ENCODE measurements around the gene PBX3. TPM values are rescaled to one million over a fixed set of nuclear protein-coding genes. Genes with fewer than 3 reads are reported as not detected.
A peak's percentile ranks its signal among the peaks of the same experiment; 100 is the strongest.

PBX3 gene
- total and polyA plus RNA-seq, 7 donors: 4.2 to 12.7 (median 6.6) TPM

DNA sequence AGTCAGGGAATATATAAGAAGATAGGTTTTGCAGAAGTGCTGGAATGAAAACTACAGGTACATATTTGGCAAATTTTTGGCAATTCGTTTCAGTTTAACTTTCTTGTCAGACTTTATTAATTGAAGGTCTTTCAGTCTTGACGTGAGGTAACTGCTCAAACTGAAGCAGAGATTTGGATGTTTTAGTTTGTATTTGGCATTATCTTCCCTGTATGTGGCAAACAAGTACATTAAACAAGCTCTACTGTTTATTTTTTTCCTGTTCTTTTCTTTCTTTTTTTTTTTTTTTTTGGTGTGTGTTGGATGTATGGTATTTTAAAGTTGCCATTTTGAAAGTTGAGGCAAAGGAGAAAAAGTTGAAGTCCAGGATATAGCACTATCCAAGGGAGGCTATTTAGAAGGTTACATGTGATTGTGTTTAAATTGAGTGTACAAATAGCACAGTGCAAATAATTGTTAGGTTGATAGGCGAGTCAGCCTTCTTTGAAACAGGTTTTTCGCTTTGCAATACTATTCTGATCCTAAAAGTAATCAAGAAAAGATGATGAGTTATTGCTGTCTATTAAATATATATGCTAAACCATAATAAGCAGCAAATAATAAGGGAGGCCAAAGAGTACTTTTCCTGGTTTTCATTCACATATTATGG, 2.2 kb downstream of the PBX3 start:
- Histone ChIP-seq H3K36me3 (ENCODE audit: insufficient read depth in 1 of 2, low read depth in 1 of 2) (no peaks in the 10 kb centered on the region), H3K9me3 (no peaks in the 10 kb centered on the region), H3K27ac (no peak overlapping the region), H3K27me3 (ENCODE audit: insufficient read depth in 3 of 3, low read length in 2 of 3) (peaks cover 0 to 19% (median 5%) of the 10 kb centered on the region in 3 donors), H3K4me1 (peaks cover 14% of the 10 kb centered on the region), H3K4me3 (peak overlapping the region; percentile 87)
- TF ChIP-seq, protein P1, sequence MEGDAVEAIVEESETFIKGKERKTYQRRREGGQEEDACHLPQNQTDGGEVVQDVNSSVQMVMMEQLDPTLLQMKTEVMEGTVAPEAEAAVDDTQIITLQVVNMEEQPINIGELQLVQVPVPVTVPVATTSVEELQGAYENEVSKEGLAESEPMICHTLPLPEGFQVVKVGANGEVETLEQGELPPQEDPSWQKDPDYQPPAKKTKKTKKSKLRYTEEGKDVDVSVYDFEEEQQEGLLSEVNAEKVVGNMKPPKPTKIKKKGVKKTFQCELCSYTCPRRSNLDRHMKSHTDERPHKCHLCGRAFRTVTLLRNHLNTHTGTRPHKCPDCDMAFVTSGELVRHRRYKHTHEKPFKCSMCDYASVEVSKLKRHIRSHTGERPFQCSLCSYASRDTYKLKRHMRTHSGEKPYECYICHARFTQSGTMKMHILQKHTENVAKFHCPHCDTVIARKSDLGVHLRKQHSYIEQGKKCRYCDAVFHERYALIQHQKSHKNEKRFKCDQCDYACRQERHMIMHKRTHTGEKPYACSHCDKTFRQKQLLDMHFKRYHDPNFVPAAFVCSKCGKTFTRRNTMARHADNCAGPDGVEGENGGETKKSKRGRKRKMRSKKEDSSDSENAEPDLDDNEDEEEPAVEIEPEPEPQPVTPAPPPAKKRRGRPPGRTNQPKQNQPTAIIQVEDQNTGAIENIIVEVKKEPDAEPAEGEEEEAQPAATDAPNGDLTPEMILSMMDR (IDR thresholded peaks at IDR 0.05): no peak
- ATAC-seq: no peak
- intact Hi-C loops (cut with DNase I): loop anchor here (5.0 to 10.0 kb wide), 3 partner anchors 143 to 192 kb away; no protein-coding TSS in a partner anchor
- 93 to 94% (median 94%) methylated on average over 4 of the region's 4 CpGs for WGBS, 3 donors
- DNase-seq: no peak

GRCh38 chr9:125749951-125750626, 2.9 kb downstream of the PBX3 start:
- ATAC-seq (no peak), DNase-seq (no peak)
- peaks cover 14% of the 10 kb centered on the region for H3K4me1 ChIP-seq
- intact Hi-C loops (cut with DNase I): loop anchor here (5.0 to 10.0 kb wide), 3 partner anchors 142 to 193 kb away; no protein-coding TSS in a partner anchor
- peaks cover 0 to 19% (median 5%) of the 10 kb centered on the region in 3 donors for H3K27me3 ChIP-seq (ENCODE audit: insufficient read depth in 3 of 3, low read length in 2 of 3)
- H3K9me3 ChIP-seq: no peaks in the 10 kb centered on the region
- WGBS, 3 donors: 93 to 96% (median 94%) methylated on average over 4 of the region's 4 CpGs
- no peaks in the 10 kb centered on the region for H3K36me3 ChIP-seq (ENCODE audit: insufficient read depth in 1 of 2, low read depth in 1 of 2)
- TF ChIP-seq, protein P1 (IDR thresholded peaks at IDR 0.05): no peak
- no peak overlapping the region for H3K4me3 ChIP-seq
- H3K27ac ChIP-seq: no peak overlapping the region

DNA sequence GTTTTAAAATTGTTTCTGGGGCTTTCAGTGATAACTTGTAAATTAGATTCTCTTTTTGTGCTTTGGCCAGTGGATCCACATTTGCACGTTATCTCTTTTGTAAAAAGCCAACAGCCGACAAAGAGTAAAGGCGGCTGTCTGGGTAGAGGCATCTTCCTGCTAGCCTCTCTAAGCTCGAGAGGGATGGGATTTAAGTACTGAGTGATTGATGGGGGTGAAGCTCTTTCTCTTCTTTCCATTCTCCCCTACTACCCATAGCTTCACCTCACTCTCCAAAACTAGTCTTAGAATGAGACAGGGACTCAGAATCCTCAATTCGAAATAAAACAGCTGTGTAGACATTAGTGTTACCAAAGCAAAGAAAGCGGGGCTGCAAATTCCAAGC, 3.4 kb downstream of the PBX3 start:
- WGBS, 3 donors: 89 to 95% (median 90%) methylated on average over 6 of the region's 6 CpGs
- H3K4me3 ChIP-seq: no peak overlapping the region
- intact Hi-C loops (cut with DNase I): no loop called here

DNA sequence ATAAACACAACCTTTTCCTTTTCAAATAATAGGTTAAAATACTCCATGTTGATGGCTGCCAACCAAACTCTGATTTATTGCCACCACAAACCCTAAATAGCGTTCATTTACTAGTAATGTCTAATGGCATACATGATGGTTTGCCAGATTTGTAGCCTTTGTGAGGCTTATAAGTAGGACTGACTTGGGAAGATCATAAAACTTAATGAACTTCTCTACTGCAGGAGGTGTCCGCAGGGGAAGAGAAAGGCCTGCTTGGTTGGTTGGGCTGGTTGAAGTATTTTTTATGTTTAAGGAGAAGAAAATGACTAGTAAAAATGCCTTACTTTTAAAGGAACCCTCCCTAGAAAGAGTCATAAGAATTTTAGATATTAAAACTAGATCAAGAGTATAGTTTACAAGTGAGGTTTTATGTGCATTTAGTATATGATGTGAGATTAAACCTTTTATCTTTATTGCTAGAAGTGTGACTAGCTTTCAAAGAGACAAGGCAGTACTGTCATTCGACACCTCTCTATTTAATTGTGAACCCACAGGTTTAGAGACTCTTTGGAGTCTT, 5.0 kb downstream of the PBX3 start:
- Histone ChIP-seq H3K27me3 (ENCODE audit: insufficient read depth in 3 of 3, low read length in 2 of 3) (peaks cover 0 to 19% (median 5%) of the 10 kb centered on the region in 3 donors), H3K9me3 (no peaks in the 10 kb centered on the region), H3K4me3 (no peak overlapping the region), H3K27ac (no peak overlapping the region), H3K4me1 (peaks cover 8% of the 10 kb centered on the region), H3K36me3 (ENCODE audit: insufficient read depth in 1 of 2, low read depth in 1 of 2) (no peaks in the 10 kb centered on the region)
- DNase-seq (no peak), ATAC-seq (no peak)
- 89 to 94% (median 94%) methylated on average over 3 of the region's 3 CpGs for WGBS, 3 donors
- intact Hi-C loops (cut with DNase I): no loop called here
- TF ChIP-seq, protein P1 (IDR thresholded peaks at IDR 0.05): no peak

More for the DNA sequence above, 3.4 kb downstream of the PBX3 start:
- no peaks in the 10 kb centered on the region for H3K9me3 ChIP-seq
- peaks cover 0 to 19% (median 5%) of the 10 kb centered on the region in 3 donors for H3K27me3 ChIP-seq (ENCODE audit: insufficient read depth in 3 of 3, low read length in 2 of 3)
- DNase-seq: no peak
- ATAC-seq: no peak
- TF ChIP-seq, protein P1 (IDR thresholded peaks at IDR 0.05): no peak
- peaks cover 9% of the 10 kb centered on the region for H3K4me1 ChIP-seq
- H3K36me3 ChIP-seq (ENCODE audit: insufficient read depth in 1 of 2, low read depth in 1 of 2): no peaks in the 10 kb centered on the region
- H3K27ac ChIP-seq: no peak overlapping the region

Data from psoas muscle (tissue), 8 donors.